Inflammatory macrophage (primary cell): ENCODE results near the gene HSD11B1L.
"Not testable (repeated sequence)": the region's sequence is repeated elsewhere in the genome, so short reads cannot be mapped to it uniquely, and the experiment has no call there.

Experiments
- DNase-seq, 2 donors: peaks; one replicate each; pipeline ENCODE4 v3.0.0-alpha.2; 2020 to 2022

Gene HSD11B1L

DNA sequence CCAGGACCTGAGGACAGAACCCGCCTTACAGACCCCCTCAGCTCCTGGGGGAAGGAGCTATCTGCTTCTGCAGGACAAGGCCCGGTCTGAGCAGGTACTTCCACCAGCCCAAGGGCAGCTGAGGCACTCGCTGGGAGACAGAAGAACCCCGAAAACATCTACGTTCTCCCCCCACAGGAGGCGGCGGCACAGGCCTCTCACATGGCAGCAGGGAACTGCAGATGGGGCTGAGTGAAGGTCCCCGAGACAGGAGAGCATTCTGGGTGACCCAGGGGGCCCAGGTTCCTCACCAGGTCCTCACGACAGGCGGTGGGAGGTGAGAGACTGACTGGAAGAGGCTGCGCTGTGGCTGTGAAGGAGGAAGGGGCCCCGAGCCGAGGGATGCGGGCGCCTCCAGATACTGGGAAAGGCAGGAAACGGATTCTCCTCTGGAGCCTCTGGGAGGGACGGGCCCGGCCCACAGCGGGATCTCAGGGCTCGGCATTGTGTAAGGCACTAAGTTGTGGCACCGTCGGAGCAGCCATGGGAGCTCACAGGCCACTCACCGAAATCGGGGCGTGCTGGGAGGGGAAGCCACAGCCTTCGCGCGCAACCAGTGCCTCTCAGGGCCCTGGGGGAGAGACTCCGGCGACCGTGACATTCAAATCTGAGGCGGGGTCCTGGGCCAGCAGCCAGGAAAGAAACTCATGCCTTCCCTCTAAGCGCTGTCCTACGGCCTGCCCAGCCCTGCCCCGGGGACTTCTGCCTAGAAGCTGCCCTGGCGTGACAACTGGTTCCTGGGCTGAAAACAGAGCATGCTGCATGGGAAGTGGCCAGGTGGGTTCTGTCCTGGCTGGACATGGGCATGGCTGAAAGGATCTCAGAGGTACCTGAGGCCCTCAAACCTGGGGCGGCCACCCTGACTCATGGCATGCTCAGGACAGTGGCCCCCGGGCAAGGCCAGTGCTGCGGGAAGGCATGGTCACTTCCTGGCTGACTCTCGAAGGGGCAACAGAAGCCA, 23.3 kb downstream of the HSD11B1L start:
- DNase-seq: no peak

GRCh38 chr19:5705552-5705951, 24.7 kb downstream of the HSD11B1L start:
- DNase-seq: no peak

DNA sequence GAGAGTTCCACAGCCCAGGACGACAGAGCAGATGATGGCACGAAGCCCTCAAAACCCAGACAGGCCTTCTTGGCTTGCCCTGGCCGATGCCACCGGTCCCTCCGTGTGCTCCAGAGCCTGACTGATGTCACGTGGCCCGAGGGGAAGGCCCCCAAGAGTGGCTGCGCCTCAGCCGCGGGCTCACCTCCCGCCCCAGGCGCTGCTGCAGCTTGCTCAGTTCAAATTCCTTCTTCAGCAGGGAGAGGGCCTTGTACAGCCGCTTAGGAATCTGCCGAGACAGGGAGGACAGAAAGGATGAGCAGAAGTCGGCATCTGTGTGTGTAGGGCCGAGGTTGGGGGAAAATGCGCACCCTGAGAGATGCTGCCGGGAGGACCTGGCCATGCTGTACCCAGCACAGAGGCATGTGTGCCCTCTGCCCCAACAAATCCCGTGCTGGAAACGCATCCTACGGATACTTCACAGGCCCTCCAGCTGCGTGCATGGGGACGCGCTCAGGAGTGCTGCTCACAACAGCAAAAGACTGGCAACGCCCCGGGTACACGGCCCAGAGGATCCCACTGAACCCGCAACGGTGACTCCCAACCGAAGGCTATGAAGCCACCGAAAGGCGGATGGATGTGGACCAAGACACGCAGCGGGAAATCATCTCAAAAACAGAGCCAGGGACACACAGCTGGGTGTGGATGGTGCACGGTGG, 26.2 kb downstream of the HSD11B1L start:
- DNase-seq: no peak

- no peak for DNase-seq
Observed at GRCh38 chr19:5707576-5708575, 27.0 kb downstream of the HSD11B1L start.

DNA sequence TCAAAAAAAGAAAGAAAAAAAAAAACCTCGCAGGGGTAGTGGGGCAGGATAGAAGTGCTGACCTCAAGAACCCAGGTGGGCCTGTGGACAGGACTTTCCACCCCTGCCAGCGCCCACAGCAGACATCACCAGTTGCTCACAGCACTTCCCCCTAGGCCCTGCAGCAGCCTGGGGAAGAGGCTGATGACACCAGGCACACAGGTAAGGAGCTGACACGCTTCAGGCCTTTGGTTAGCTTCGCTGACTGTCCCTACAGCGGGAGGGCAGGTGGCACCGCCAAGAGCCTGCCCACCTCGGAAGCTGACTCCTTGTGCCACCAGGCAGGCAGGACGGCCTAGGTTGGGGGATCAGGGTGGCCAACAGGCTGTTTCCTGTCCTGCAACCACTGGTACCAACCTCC, 30.2 kb downstream of the HSD11B1L start:
- DNase-seq: no peak

- DNase-seq: no peak
Observed at GRCh38 chr19:5711713-5712161, 30.9 kb downstream of the HSD11B1L start.

- DNase-seq: no peak
Observed at GRCh38 chr19:5713228-5713627, 32.4 kb downstream of the HSD11B1L start.

DNA sequence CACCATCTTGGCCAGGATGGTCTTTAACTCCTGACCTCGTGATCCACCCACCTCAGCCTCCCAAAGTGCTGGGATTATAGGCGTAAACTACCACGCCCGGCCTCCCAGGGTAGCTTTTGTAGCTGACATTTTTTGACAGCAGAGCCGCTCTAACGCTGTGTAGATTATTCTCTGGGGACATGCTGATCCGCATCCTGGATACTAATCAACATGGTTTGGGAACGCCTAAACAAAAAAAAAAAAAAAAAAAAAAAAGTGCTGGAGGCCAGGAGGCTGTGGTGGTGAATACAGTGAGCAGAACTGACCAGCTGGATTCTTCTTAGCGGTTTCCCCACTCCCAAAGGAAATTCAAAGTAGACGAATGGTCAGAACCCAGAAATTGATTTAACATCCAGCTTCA, 34.0 kb downstream of the HSD11B1L start:
- DNase-seq: no peak

DNA sequence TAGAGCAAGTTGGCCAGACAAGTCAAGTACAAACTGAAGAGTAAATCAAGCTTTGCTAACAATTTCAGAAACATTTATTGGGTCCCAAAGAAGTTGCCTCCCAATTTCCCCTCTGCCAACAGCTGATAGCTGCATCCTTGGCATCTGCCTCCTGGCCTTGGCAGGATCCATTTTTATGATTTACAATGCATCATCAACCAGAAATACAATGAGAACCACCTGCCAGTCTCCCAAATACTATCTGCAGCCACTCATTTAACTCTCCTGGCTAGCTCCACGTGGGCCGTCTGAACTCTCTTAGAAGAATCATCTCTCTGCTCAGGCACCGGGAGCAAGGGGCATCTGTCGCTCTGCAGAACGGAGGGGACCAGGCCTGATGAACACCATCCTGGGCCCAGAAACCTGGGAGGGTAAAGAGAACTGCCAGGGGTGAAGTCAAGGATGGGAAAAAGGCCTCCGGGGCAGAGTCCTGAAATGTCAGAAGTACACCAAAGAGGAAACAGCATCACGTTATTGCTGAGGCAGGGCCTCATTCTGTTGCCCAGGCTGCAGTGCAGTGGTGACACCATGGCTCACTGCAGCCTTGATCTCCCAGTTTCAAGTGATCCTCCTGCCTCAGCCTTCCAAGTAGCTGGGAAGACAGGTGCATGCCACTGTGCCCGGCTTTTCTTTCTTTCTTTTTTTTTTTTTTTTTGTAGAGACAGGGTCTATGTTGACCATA, 36.5 kb downstream of the HSD11B1L start:
- peak; percentile 29 to 64 for DNase-seq

GRCh38 chr19:5718037-5718578, 37.3 kb downstream of the HSD11B1L start:
- DNase-seq: peak; percentile 69 to 91

DNA sequence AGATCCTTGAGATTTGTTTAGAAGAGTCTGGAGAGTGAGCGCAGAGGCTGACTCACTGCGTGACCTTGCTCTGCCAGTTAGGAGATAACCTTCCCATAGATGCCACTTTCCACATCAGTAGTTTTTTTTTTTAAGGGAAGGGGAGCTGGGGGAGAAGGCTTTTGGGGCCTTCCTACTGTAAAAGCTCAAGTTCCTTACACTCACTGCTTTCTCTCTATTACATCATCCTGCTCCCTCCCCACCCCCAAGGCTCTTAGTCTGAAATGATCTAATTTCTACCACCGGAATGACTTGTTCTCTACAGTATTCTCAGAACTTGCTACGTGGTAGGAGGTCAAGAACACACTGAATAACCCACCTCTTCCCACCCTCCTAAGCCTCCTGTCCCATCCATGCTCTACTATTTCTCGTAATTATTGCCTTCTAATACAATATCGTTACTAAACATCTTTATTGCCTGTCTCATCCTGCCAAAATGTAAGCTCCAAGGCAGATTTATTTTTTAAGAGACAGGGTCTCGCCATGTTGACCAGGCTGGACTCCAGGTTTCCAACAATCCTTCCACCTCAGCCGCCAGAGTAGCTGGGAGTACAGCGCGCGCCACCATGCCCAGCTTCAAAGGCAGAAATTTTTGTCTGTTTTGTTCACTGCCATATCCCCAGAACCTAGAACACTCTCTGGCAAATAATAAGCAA, 37.9 kb downstream of the HSD11B1L start:
- DNase-seq: peak; percentile 85 to 88

- peak; percentile 7 to 40 for DNase-seq
Observed at GRCh38 chr19:5719274-5719960, 38.6 kb downstream of the HSD11B1L start.

- peak; percentile 99 to 100 for DNase-seq
Observed at GRCh38 chr19:5719961-5720790, 39.3 kb downstream of the HSD11B1L start, which contains the start of the genes CATSPERD and LONP1. TSS of gene CATSPERD (plus strand) at chr19:5720637. CDS start at chr19:5720738, 101 bp downstream. TSS of gene LONP1 (minus strand) at chr19:5720146. CDS start at chr19:5720132, 14 bp downstream.

GRCh38 chr19:5727453-5728050, 46.7 kb downstream of the HSD11B1L start:
- DNase-seq: no peak

DNA sequence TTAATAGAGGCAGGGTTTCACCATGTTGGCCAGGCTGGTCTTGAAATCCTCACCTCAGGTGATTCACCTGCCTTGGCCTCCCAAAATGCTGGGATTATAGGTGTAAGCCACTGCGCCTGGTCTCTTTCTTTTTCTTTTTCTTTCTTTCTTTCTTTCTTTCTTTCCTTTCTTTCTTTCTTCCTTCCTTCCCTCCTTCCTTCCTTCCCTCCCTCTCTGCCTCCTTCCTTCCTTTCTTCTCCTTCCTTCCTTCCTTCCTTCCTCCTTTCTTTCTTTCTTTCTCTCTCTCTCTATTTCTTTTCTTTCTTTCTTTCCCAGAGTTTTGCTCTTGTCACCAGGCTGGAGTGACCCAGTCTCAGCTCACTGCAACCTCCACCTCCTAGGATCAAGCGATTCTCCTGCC, 52.3 kb downstream of the HSD11B1L start:
- DNase-seq: not testable (repeated sequence)
